ENCODE results near the gene EFL1.
"Not testable (repeated sequence)": the region's sequence is repeated elsewhere in the genome, so short reads cannot be mapped to it uniquely, and the experiment has no call there.

EFL1 gene

GRCh38 chr15:82299511-82299914 lies 37.0 kb upstream of the EFL1 start:
- H3K27ac ChIP-seq (ENCODE audit: low read length); H3K4me1 ChIP-seq (ENCODE audit: control insufficient read depth, low read depth, low read length); H3K27me3 ChIP-seq (ENCODE audit: control insufficient read depth, insufficient read depth, low read length); H3K4me3 ChIP-seq (ENCODE audit: low read length); H3K9ac ChIP-seq (ENCODE audit: low read length); H3K36me3 ChIP-seq (ENCODE audit: control insufficient read depth, low read depth, low read length); H3K9me3 ChIP-seq (ENCODE audit: control insufficient read depth, low read depth, low read length): not testable (repeated sequence)

DNA sequence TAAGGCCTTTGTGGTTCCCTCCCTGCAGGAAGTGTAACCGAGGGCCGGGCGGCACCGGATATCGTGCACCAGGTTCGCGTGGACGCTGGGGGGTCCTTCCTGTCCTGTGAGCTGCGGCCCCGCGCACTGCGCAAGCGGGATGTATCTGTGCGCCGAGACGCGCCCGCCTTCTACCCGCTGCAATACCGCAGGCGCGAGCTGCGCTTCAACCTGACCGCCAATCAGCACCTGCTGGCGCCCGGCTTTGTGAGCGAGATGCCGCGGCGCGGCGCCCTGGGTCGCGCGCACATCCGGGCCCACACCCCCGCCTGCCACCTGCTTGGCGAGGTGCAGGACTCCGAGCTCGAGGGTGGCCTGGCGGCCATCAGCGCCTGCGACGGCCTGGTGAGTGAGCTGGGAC lies 36.0 kb upstream of the EFL1 start:
- no peak overlapping the region for H3K9ac ChIP-seq (ENCODE audit: low read length)
- no peaks in the 10 kb centered on the region for H3K36me3 ChIP-seq (ENCODE audit: control insufficient read depth, low read depth, low read length)
- H3K27me3 ChIP-seq (ENCODE audit: control insufficient read depth, insufficient read depth, low read length), result no peaks in the 10 kb centered on the region
- no peaks in the 10 kb centered on the region for H3K9me3 ChIP-seq (ENCODE audit: control insufficient read depth, low read depth, low read length)
- no peak overlapping the region for H3K4me3 ChIP-seq (ENCODE audit: low read length)
- no peak overlapping the region for H3K27ac ChIP-seq (ENCODE audit: low read length)
- H3K4me1 ChIP-seq (ENCODE audit: control insufficient read depth, low read depth, low read length), result peaks cover 8% of the 10 kb centered on the region

- Histone ChIP-seq H3K4me1 (ENCODE audit: control insufficient read depth, low read depth, low read length) (peaks cover 8% of the 10 kb centered on the region), H3K36me3 (ENCODE audit: control insufficient read depth, low read depth, low read length) (no peaks in the 10 kb centered on the region), H3K9me3 (ENCODE audit: control insufficient read depth, low read depth, low read length) (no peaks in the 10 kb centered on the region), H3K4me3 (ENCODE audit: low read length) (no peak overlapping the region), H3K27me3 (ENCODE audit: control insufficient read depth, insufficient read depth, low read length) (no peaks in the 10 kb centered on the region), H3K9ac (ENCODE audit: low read length) (no peak overlapping the region), H3K27ac (ENCODE audit: low read length) (no peak overlapping the region)
Observed at GRCh38 chr15:82298032-82298431, 35.5 kb upstream of the EFL1 start.

GRCh38 chr15:82297546-82297945 lies 35.0 kb upstream of the EFL1 start:
- Histone ChIP-seq H3K9ac (ENCODE audit: low read length) (no peak overlapping the region), H3K27ac (ENCODE audit: low read length) (no peak overlapping the region), H3K27me3 (ENCODE audit: control insufficient read depth, insufficient read depth, low read length) (no peaks in the 10 kb centered on the region), H3K36me3 (ENCODE audit: control insufficient read depth, low read depth, low read length) (no peaks in the 10 kb centered on the region), H3K4me3 (ENCODE audit: low read length) (no peak overlapping the region), H3K4me1 (ENCODE audit: control insufficient read depth, low read depth, low read length) (peaks cover 8% of the 10 kb centered on the region), H3K9me3 (ENCODE audit: control insufficient read depth, low read depth, low read length) (no peaks in the 10 kb centered on the region)

DNA sequence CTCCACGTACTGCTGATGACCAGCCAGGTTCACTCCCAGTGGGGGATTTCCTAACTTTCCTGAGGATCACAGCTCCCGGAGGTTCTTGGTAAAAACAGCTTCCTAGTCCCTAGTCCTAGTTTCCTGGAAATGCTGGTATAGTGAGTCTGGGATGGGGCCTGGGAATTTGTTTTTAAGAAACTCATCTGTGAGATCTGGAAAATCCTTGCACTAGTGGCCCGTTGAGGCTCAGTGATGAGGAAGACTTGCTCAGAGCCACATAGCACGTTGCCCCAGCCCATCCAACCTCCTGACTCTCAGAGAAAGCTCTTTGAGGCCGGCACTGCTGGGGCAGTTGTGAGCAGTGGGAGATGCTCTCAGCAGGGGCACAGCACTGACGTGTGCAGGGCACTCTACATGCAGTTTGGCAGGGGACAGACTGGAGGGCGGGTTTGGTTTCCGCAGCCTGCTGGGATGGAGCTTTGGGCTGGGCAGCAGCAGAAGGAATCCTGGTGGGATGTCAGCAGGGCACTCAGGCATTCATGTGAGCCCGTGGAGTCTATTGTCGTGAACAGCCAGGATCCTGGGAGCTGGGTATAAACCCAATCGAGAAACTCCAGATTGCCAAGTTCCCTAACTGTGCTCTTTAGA lies 31.6 kb upstream of the EFL1 start:
- Histone ChIP-seq H3K9ac (ENCODE audit: low read length) (no peak overlapping the region), H3K27ac (ENCODE audit: low read length) (no peak overlapping the region), H3K36me3 (ENCODE audit: control insufficient read depth, low read depth, low read length) (no peaks in the 10 kb centered on the region), H3K27me3 (ENCODE audit: control insufficient read depth, insufficient read depth, low read length) (no peaks in the 10 kb centered on the region), H3K4me1 (ENCODE audit: control insufficient read depth, low read depth, low read length) (peaks cover 8% of the 10 kb centered on the region), H3K4me3 (ENCODE audit: low read length) (no peak overlapping the region), H3K9me3 (ENCODE audit: control insufficient read depth, low read depth, low read length) (no peaks in the 10 kb centered on the region)

DNA sequence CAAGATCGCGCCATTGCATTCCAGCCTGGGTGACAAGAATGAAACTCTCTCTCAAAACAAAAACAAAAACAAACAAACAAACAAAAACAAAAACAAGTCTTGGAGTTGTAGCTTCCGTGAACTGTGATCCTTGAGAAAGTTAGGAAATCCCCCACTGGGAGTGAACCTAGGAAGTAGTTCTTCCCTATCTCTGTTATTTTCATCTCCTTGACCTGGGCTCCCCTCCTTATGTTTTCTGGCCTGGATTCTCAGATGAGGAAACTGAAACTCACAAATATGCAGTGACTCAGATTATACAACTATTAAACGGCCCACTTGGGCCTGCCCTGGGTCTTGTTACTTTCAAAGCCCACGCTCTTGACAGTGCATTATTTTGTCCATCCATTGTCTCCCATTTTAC lies 29.7 kb upstream of the EFL1 start:
- H3K9me3 ChIP-seq (ENCODE audit: control insufficient read depth, low read depth, low read length), result no peaks in the 10 kb centered on the region

GRCh38 chr15:82288202-82288601 lies 25.7 kb upstream of the EFL1 start:
- H3K4me3 ChIP-seq (ENCODE audit: low read length); H3K36me3 ChIP-seq (ENCODE audit: control insufficient read depth, low read depth, low read length); H3K27me3 ChIP-seq (ENCODE audit: control insufficient read depth, insufficient read depth, low read length); H3K9me3 ChIP-seq (ENCODE audit: control insufficient read depth, low read depth, low read length); H3K9ac ChIP-seq (ENCODE audit: low read length); H3K27ac ChIP-seq (ENCODE audit: low read length); H3K4me1 ChIP-seq (ENCODE audit: control insufficient read depth, low read depth, low read length): not testable (repeated sequence)

More for the DNA sequence above, 29.7 kb upstream of the EFL1 start:
- peaks cover 8% of the 10 kb centered on the region for H3K4me1 ChIP-seq (ENCODE audit: control insufficient read depth, low read depth, low read length)
- H3K27ac ChIP-seq (ENCODE audit: low read length), result no peak overlapping the region
- H3K9ac ChIP-seq (ENCODE audit: low read length), result no peak overlapping the region
- H3K36me3 ChIP-seq (ENCODE audit: control insufficient read depth, low read depth, low read length), result no peaks in the 10 kb centered on the region
- H3K4me3 ChIP-seq (ENCODE audit: low read length), result no peak overlapping the region
- no peaks in the 10 kb centered on the region for H3K27me3 ChIP-seq (ENCODE audit: control insufficient read depth, insufficient read depth, low read length)

GRCh38 chr15:82286475-82286874 lies 23.9 kb upstream of the EFL1 start:
- H3K27me3 ChIP-seq (ENCODE audit: control insufficient read depth, insufficient read depth, low read length); H3K27ac ChIP-seq (ENCODE audit: low read length); H3K9me3 ChIP-seq (ENCODE audit: control insufficient read depth, low read depth, low read length); H3K4me1 ChIP-seq (ENCODE audit: control insufficient read depth, low read depth, low read length); H3K9ac ChIP-seq (ENCODE audit: low read length); H3K36me3 ChIP-seq (ENCODE audit: control insufficient read depth, low read depth, low read length); H3K4me3 ChIP-seq (ENCODE audit: low read length): not testable (repeated sequence)

GRCh38 chr15:82284381-82284780 lies 21.8 kb upstream of the EFL1 start:
- not testable (repeated sequence) for H3K27ac ChIP-seq (ENCODE audit: low read length); H3K4me3 ChIP-seq (ENCODE audit: low read length); H3K9ac ChIP-seq (ENCODE audit: low read length); H3K9me3 ChIP-seq (ENCODE audit: control insufficient read depth, low read depth, low read length); H3K4me1 ChIP-seq (ENCODE audit: control insufficient read depth, low read depth, low read length); H3K36me3 ChIP-seq (ENCODE audit: control insufficient read depth, low read depth, low read length); H3K27me3 ChIP-seq (ENCODE audit: control insufficient read depth, insufficient read depth, low read length)

DNA sequence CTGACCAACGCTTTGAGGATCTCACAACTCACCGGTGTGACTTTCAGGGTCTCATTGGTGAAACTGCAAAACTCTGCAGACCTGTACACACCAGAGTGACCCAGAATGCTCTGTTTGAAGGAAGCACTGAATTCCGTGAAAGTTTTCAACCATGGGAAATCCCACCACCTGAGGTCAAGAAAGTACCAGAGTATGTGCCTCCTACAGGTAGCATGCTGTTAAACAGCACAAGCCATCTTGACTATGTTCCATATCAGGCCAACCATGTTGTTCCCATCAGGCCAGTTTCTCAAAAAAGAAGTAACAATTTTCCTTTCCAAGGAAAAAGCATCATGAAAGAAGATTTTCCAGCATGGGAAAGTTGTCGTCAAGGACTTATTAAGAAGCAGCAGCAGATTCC lies 19.9 kb upstream of the EFL1 start:
- H3K4me3 ChIP-seq (ENCODE audit: low read length), result not testable (repeated sequence)

GRCh38 chr15:82281276-82281675 lies 18.7 kb upstream of the EFL1 start:
- H3K36me3 ChIP-seq (ENCODE audit: control insufficient read depth, low read depth, low read length); H3K9me3 ChIP-seq (ENCODE audit: control insufficient read depth, low read depth, low read length); H3K27ac ChIP-seq (ENCODE audit: low read length): not testable (repeated sequence)

More for the DNA sequence above, 19.9 kb upstream of the EFL1 start:
- H3K4me1 ChIP-seq (ENCODE audit: control insufficient read depth, low read depth, low read length); H3K27me3 ChIP-seq (ENCODE audit: control insufficient read depth, insufficient read depth, low read length); H3K9ac ChIP-seq (ENCODE audit: low read length); H3K36me3 ChIP-seq (ENCODE audit: control insufficient read depth, low read depth, low read length); H3K27ac ChIP-seq (ENCODE audit: low read length); H3K9me3 ChIP-seq (ENCODE audit: control insufficient read depth, low read depth, low read length): not testable (repeated sequence)

GRCh38 chr15:82275410-82275809 lies 12.9 kb upstream of the EFL1 start:
- no peak overlapping the region for H3K9ac ChIP-seq (ENCODE audit: low read length)
- peaks cover 13% of the 10 kb centered on the region for H3K9me3 ChIP-seq (ENCODE audit: control insufficient read depth, low read depth, low read length)
- H3K4me3 ChIP-seq (ENCODE audit: low read length), result no peak overlapping the region
- H3K36me3 ChIP-seq (ENCODE audit: control insufficient read depth, low read depth, low read length), result no peaks in the 10 kb centered on the region
- H3K27ac ChIP-seq (ENCODE audit: low read length), result no peak overlapping the region
- H3K27me3 ChIP-seq (ENCODE audit: control insufficient read depth, insufficient read depth, low read length), result no peaks in the 10 kb centered on the region
- no peaks in the 10 kb centered on the region for H3K4me1 ChIP-seq (ENCODE audit: control insufficient read depth, low read depth, low read length)

More at GRCh38 chr15:82281276-82281675, 18.7 kb upstream of the EFL1 start:
- not testable (repeated sequence) for H3K9ac ChIP-seq (ENCODE audit: low read length); H3K4me1 ChIP-seq (ENCODE audit: control insufficient read depth, low read depth, low read length); H3K4me3 ChIP-seq (ENCODE audit: low read length); H3K27me3 ChIP-seq (ENCODE audit: control insufficient read depth, insufficient read depth, low read length)
